ENCODE data around the gene TMEM200B. TPM values are rescaled to one million over a fixed set of nuclear protein-coding genes. Genes with fewer than 3 reads are reported as not detected.

Gene TMEM200B
- total RNA-seq, 2 experiments from 2014 or later: not detected

GRCh38 chr1:29128739-29129138 is 5.0 kb upstream of the TMEM200B start:
- Mint-ChIP-seq H3K36me3 (ENCODE audit: low read depth) (no peaks in the 10 kb centered on the region), H3K27me3 (peaks cover 15% of the 10 kb centered on the region), H3K4me1 (peaks cover 6% of the 10 kb centered on the region), H3K4me3 (no peak overlapping the region), H3K9me3 (no peaks in the 10 kb centered on the region), H3K27ac (no peak overlapping the region)
- CTCF ChIA-PET: interaction anchor here (1.3 to 1.4 kb wide), 3 partner anchors 74 to 353 kb away, joined by 3 read pairs; no protein-coding TSS in a partner anchor
- no peak for DNase-seq
- POLR2A ChIA-PET: no interaction called here

GRCh38 chr1:29126198-29126597 is 2.5 kb upstream of the TMEM200B start:
- no peak for DNase-seq
- CTCF ChIA-PET: interaction anchor here (0.6 kb wide), 1 partner anchor 183 kb away, joined by 3 read pairs; no protein-coding TSS in a partner anchor
- Mint-ChIP-seq H3K9me3 (no peaks in the 10 kb centered on the region), H3K4me3 (peak overlapping the region; percentile 56), H3K27ac (no peak overlapping the region), H3K36me3 (ENCODE audit: low read depth) (no peaks in the 10 kb centered on the region), H3K27me3 (peaks cover 24% of the 10 kb centered on the region), H3K4me1 (peaks cover 9% of the 10 kb centered on the region)
- POLR2A ChIA-PET: no interaction called here

GRCh38 chr1:29125788-29126187 is 2.1 kb upstream of the TMEM200B start:
- POLR2A ChIA-PET: no interaction called here
- Mint-ChIP-seq H3K27ac (no peak overlapping the region), H3K4me3 (peak overlapping the region; percentile 56), H3K9me3 (no peaks in the 10 kb centered on the region), H3K4me1 (peaks cover 9% of the 10 kb centered on the region), H3K36me3 (ENCODE audit: low read depth) (no peaks in the 10 kb centered on the region), H3K27me3 (peaks cover 27% of the 10 kb centered on the region)
- CTCF ChIA-PET: no interaction called here
- no peak for DNase-seq

- DNase-seq: no peak
- peaks cover 9% of the 10 kb centered on the region for H3K4me1 Mint-ChIP-seq
- ChIA-PET POLR2A (no interaction called here), CTCF (interaction anchor here (0.5 to 1.2 kb wide), 2 partner anchors 16 to 249 kb away, joined by 3 read pairs; no protein-coding TSS in a partner anchor)
- H3K36me3 Mint-ChIP-seq (ENCODE audit: low read depth): peaks cover 2% of the 10 kb centered on the region
- peak overlapping the region; percentile 56 for H3K4me3 Mint-ChIP-seq
- no peaks in the 10 kb centered on the region for H3K9me3 Mint-ChIP-seq
- peaks cover 32% of the 10 kb centered on the region for H3K27me3 Mint-ChIP-seq
- no peak overlapping the region for H3K27ac Mint-ChIP-seq
Observed at GRCh38 chr1:29125237-29125641, 1.5 kb upstream of the TMEM200B start.

- no peaks in the 10 kb centered on the region for H3K9me3 Mint-ChIP-seq
- peaks cover 8% of the 10 kb centered on the region for H3K36me3 Mint-ChIP-seq (ENCODE audit: low read depth)
- POLR2A ChIA-PET: no interaction called here
- peak; percentile 60 for DNase-seq
- H3K27ac Mint-ChIP-seq: no peak overlapping the region
- peak overlapping the region; percentile 63 for H3K4me3 Mint-ChIP-seq
- H3K4me1 Mint-ChIP-seq: peaks cover 9% of the 10 kb centered on the region
- peaks cover 35% of the 10 kb centered on the region for H3K27me3 Mint-ChIP-seq
- CTCF ChIA-PET: interaction anchor here (0.5 to 1.4 kb wide), 6 partner anchors 9 to 248 kb away, joined by 3 to 4 read pairs (median 3); no protein-coding TSS in a partner anchor
Observed at GRCh38 chr1:29124366-29125236, 898 bp upstream of the TMEM200B start.

GRCh38 chr1:29123053-29123886 is 433 bp downstream of the TMEM200B start:
- peaks cover 35% of the 10 kb centered on the region for H3K27me3 Mint-ChIP-seq
- H3K36me3 Mint-ChIP-seq (ENCODE audit: low read depth): peaks cover 18% of the 10 kb centered on the region
- DNase-seq: no peak
- H3K9me3 Mint-ChIP-seq: no peaks in the 10 kb centered on the region
- H3K4me3 Mint-ChIP-seq: peak overlapping the region; percentile 45
- CTCF ChIA-PET: interaction anchor here (1.0 to 2.9 kb wide), 6 partner anchors 8 to 242 kb away, joined by 3 to 11 read pairs (median 4); no protein-coding TSS in a partner anchor
- peaks cover 9% of the 10 kb centered on the region for H3K4me1 Mint-ChIP-seq
- no peak overlapping the region for H3K27ac Mint-ChIP-seq
- POLR2A ChIA-PET: no interaction called here

GRCh38 chr1:29122682-29123052 is 1.0 kb downstream of the TMEM200B start:
- peaks cover 21% of the 10 kb centered on the region for H3K36me3 Mint-ChIP-seq (ENCODE audit: low read depth)
- ChIA-PET POLR2A (no interaction called here), CTCF (interaction anchor here (1.7 to 2.9 kb wide), 3 partner anchors 9 to 241 kb away, joined by 5 to 11 read pairs (median 8); no protein-coding TSS in a partner anchor)
- no peak overlapping the region for H3K27ac Mint-ChIP-seq
- no peaks in the 10 kb centered on the region for H3K9me3 Mint-ChIP-seq
- H3K27me3 Mint-ChIP-seq: peaks cover 35% of the 10 kb centered on the region
- no peak for DNase-seq
- no peak overlapping the region for H3K4me3 Mint-ChIP-seq
- H3K4me1 Mint-ChIP-seq: peaks cover 9% of the 10 kb centered on the region

GRCh38 chr1:29121936-29122681 is 1.6 kb downstream of the TMEM200B start:
- peaks cover 26% of the 10 kb centered on the region for H3K36me3 Mint-ChIP-seq (ENCODE audit: low read depth)
- H3K27me3 Mint-ChIP-seq: peaks cover 35% of the 10 kb centered on the region
- no peak overlapping the region for H3K27ac Mint-ChIP-seq
- no peaks in the 10 kb centered on the region for H3K9me3 Mint-ChIP-seq
- POLR2A ChIA-PET: interaction anchor here (0.5 kb wide), 1 partner anchor 480 kb away, joined by 5 read pairs; no protein-coding TSS in a partner anchor
- CTCF ChIA-PET: interaction anchor here (0.7 to 2.9 kb wide), 7 partner anchors 9 to 240 kb away, joined by 3 to 11 read pairs (median 3); no protein-coding TSS in a partner anchor
- DNase-seq: no peak
- peaks cover 9% of the 10 kb centered on the region for H3K4me1 Mint-ChIP-seq
- no peak overlapping the region for H3K4me3 Mint-ChIP-seq

- H3K27ac Mint-ChIP-seq: no peak overlapping the region
- H3K4me1 Mint-ChIP-seq: peaks cover 9% of the 10 kb centered on the region
- no peak for DNase-seq
- peaks cover 34% of the 10 kb centered on the region for H3K27me3 Mint-ChIP-seq
- CTCF ChIA-PET: interaction anchor here (0.7 to 2.9 kb wide), 8 partner anchors 9 to 240 kb away, joined by 3 to 11 read pairs (median 4); no protein-coding TSS in a partner anchor
- H3K9me3 Mint-ChIP-seq: no peaks in the 10 kb centered on the region
- H3K4me3 Mint-ChIP-seq: no peak overlapping the region
- POLR2A ChIA-PET: interaction anchor here (0.5 kb wide), 1 partner anchor 479 kb away, joined by 5 read pairs; no protein-coding TSS in a partner anchor
- peaks cover 32% of the 10 kb centered on the region for H3K36me3 Mint-ChIP-seq (ENCODE audit: low read depth)
Observed at GRCh38 chr1:29121516-29121935, 2.2 kb downstream of the TMEM200B start.

- Mint-ChIP-seq H3K9me3 (no peaks in the 10 kb centered on the region), H3K27ac (no peak overlapping the region), H3K4me3 (no peak overlapping the region), H3K27me3 (peaks cover 30% of the 10 kb centered on the region), H3K36me3 (ENCODE audit: low read depth) (peaks cover 37% of the 10 kb centered on the region), H3K4me1 (peaks cover 9% of the 10 kb centered on the region)
- ChIA-PET POLR2A (no interaction called here), CTCF (interaction anchor here (1.0 to 2.9 kb wide), 6 partner anchors 10 to 244 kb away, joined by 3 to 11 read pairs (median 4); no protein-coding TSS in a partner anchor)
- DNase-seq: peak; percentile 69
Observed at GRCh38 chr1:29120947-29121485, 2.7 kb downstream of the TMEM200B start.

GRCh38 chr1:29120367-29120766 is 3.3 kb downstream of the TMEM200B start:
- no peaks in the 10 kb centered on the region for H3K9me3 Mint-ChIP-seq
- peaks cover 40% of the 10 kb centered on the region for H3K36me3 Mint-ChIP-seq (ENCODE audit: low read depth)
- no peak for DNase-seq

More at GRCh38 chr1:29120367-29120766, 3.3 kb downstream of the TMEM200B start:
- Mint-ChIP-seq H3K4me1 (peaks cover 7% of the 10 kb centered on the region), H3K4me3 (no peak overlapping the region), H3K27me3 (peaks cover 24% of the 10 kb centered on the region), H3K27ac (no peak overlapping the region)
- CTCF ChIA-PET: interaction anchor here (1.0 to 2.9 kb wide), 5 partner anchors 11 to 243 kb away, joined by 3 to 11 read pairs (median 4); no protein-coding TSS in a partner anchor
- POLR2A ChIA-PET: no interaction called here

Data from activated CD4-positive, alpha-beta T cell treated with anti-CD3 and anti-CD28 coated beads, Interleukin-2, amount 10 ng/mL, durations not matched to agents 7 days and 5 days (primary cell).